ENCODE results near the gene CDH13. TPM values are rescaled to one million over a fixed set of nuclear protein-coding genes. Genes with fewer than 3 reads are reported as not detected.

The CDH13 gene
- total RNA-seq, 1 donor from 2014 or later, result 161 TPM

DNA sequence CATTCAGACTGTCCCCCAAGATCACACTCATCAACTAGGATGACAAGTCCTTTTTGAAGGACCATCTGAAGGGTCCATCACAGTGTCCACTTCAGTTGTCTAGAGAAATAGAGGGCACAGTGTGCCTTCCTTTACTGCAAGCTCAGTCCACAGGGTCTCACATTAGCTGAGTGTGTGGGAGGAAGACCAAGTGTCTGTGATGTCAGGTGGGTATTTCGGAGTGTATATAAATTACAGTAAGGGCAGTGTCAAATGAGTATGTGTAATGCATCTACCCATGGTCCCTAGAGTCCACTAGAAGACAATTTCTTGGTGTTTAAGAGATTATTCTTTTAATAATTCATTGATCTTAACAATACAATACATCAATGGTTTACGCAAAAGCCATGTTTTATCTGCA, 272.2 kb downstream of the CDH13 start:
- intact Hi-C loops (cut with micrococcal nuclease), result no loop called here
- H3K36me3 ChIP-seq, result no peaks in the 10 kb centered on the region

GRCh38 chr16:82899731-82900450, 273.1 kb downstream of the CDH13 start:
- Histone ChIP-seq H3K9me3 (replicated peaks) (no peaks in the 10 kb centered on the region), H3K27ac (replicated peaks) (no peak overlapping the region), H3K4me1 (peaks cover 24% of the 10 kb centered on the region), H3K36me3 (no peaks in the 10 kb centered on the region), H3K27me3 (ENCODE audit: low read depth) (no peaks in the 10 kb centered on the region), H3K4me3 (no peak overlapping the region)
- no peak for DNase-seq
- TF ChIP-seq CTCF (IDR thresholded peaks at IDR 0.05; ENCODE audit: borderline replicate concordance), result no peak
- intact Hi-C loops (cut with micrococcal nuclease), result no loop called here

More for the DNA sequence above, 272.2 kb downstream of the CDH13 start:
- no peak for DNase-seq
- no peaks in the 10 kb centered on the region for H3K9me3 ChIP-seq (replicated peaks)
- no peak overlapping the region for H3K27ac ChIP-seq (replicated peaks)
- peaks cover 24% of the 10 kb centered on the region for H3K4me1 ChIP-seq
- no peak overlapping the region for H3K4me3 ChIP-seq
- H3K27me3 ChIP-seq (ENCODE audit: low read depth), result no peaks in the 10 kb centered on the region
- no peak for TF ChIP-seq CTCF (IDR thresholded peaks at IDR 0.05; ENCODE audit: borderline replicate concordance)

DNA sequence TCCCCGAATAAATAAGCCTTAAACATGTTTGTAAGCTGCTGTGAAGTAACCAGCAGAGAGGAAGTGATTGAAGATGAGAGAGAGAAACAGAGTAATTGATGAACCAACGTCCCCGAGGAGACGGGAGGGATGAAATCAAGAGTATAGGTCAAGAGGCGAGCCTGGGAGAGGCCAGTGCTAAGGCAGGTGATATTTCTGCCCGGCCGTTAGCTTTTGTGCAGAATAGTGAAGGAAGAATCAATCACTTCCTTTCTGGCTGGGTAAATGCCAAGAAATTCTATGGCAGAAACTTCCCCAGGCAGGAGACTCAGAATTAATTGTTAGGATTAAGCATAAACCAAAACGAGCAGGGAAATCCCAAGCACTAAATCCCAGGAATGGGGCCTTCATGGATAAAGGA, 273.8 kb downstream of the CDH13 start:
- Histone ChIP-seq H3K27ac (replicated peaks) (no peak overlapping the region), H3K4me1 (peaks cover 24% of the 10 kb centered on the region), H3K9me3 (replicated peaks) (no peaks in the 10 kb centered on the region), H3K36me3 (no peaks in the 10 kb centered on the region), H3K27me3 (ENCODE audit: low read depth) (no peaks in the 10 kb centered on the region), H3K4me3 (no peak overlapping the region)
- no peak for DNase-seq
- no peak for TF ChIP-seq CTCF (IDR thresholded peaks at IDR 0.05; ENCODE audit: borderline replicate concordance)
- intact Hi-C loops (cut with micrococcal nuclease), result no loop called here

- peaks cover 11% of the 10 kb centered on the region for H3K4me1 ChIP-seq
- H3K27me3 ChIP-seq (ENCODE audit: low read depth), result no peaks in the 10 kb centered on the region
- TF ChIP-seq CTCF (IDR thresholded peaks at IDR 0.05; ENCODE audit: borderline replicate concordance), result no peak
- H3K4me3 ChIP-seq, result no peak overlapping the region
- H3K36me3 ChIP-seq, result no peaks in the 10 kb centered on the region
- no peak for DNase-seq
- H3K27ac ChIP-seq (replicated peaks), result no peak overlapping the region
- intact Hi-C loops (cut with micrococcal nuclease), result no loop called here
- H3K9me3 ChIP-seq (replicated peaks), result no peaks in the 10 kb centered on the region
Measured at GRCh38 chr16:82911925-82912324, 285.2 kb downstream of the CDH13 start.

DNA sequence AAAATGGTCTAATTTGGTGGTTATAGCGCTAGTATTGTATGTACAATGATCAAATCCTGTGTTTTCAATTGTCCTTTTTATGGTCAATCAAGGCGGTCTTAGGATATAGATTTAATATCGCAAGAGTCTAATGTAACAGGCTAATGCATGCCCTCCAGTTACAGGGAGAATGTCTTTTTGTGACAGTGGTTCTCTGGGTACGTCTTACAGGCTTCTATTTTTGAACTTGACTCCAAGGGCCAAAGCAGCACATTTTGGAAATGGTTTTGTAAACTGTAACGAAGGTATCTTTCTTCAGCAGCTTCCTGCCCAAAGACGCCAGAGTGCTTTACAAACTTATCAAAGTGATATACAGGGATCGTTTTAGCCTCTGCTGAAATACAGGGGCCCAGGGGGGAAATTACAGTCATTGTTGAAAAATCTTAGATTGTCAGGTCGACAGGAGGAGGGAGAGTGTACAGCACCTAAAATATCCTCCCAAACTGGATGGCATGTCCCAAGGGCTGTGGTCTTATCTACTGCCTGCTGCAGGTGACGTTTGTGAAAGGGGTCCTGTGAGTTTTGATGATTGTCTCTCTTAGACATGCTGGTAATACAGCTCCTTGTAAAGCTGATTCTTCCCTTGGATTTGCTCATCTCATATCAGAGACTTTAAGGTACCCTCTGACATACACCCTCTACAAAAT, 288.5 kb downstream of the CDH13 start:
- intact Hi-C loops (cut with micrococcal nuclease), result no loop called here
- DNase-seq, result no peak
- Histone ChIP-seq H3K27ac (replicated peaks) (peak overlapping the region; percentile 47), H3K36me3 (no peaks in the 10 kb centered on the region), H3K27me3 (ENCODE audit: low read depth) (no peaks in the 10 kb centered on the region), H3K4me1 (peaks cover 11% of the 10 kb centered on the region), H3K9me3 (replicated peaks) (no peaks in the 10 kb centered on the region), H3K4me3 (peak overlapping the region; percentile 10)
- TF ChIP-seq CTCF (IDR thresholded peaks at IDR 0.05; ENCODE audit: borderline replicate concordance), result no peak

Data from left ventricle myocardium inferior (tissue), 1 donor.